Upper lobe of left lung (tissue), 4 donors: ENCODE measurements around the gene EPB41L1.

Experiments used
- EP300 ChIP-seq, 4 donors: sonication (generic); formaldehyde crosslinking; IDR thresholded peaks; one replicate each; pipeline ENCODE4 v1.5.1; 2017; ENCODE audit warnings: antibody characterized with exemption in 4 of 4, control low read depth in 2 of 4
- POLR2A ChIP-seq, 4 donors: fragments of 450-650 bp; IDR thresholded peaks; one replicate each; pipeline ENCODE4 v1.5.1; 2016 to 2017; ENCODE audit warnings: antibody characterized with exemption in 4 of 4, mild to moderate bottlenecking in 2 of 4
- POLR2AphosphoS5 ChIP-seq, 2 donors: sonication (generic); formaldehyde crosslinking; IDR thresholded peaks; one replicate each; pipeline ENCODE4 v1.5.1; 2017; ENCODE audit warnings: antibody characterized with exemption in 2 of 2
- TF ChIP-seq, protein P1 (sequence below), 6 experiments: fragments of 450-650 bp in 4 of 6; fragments of 200-600 bp in 2 of 6; sonication (generic) in 2 of 6; IDR thresholded peaks; one replicate each; pipeline ENCODE4 v1.5.1; 2016 to 2019; ENCODE audit warnings: antibody characterized with exemption in 6 of 6

GRCh38 chr20:36113036-36113435 is 41.5 kb upstream of the EPB41L1 start:
- TF ChIP-seq POLR2A (IDR thresholded peaks at IDR 0.05) (no peak), POLR2AphosphoS5 (IDR thresholded peaks at IDR 0.05) (no peak), EP300 (IDR thresholded peaks at IDR 0.05) (no peak)
- TF ChIP-seq, protein P1, sequence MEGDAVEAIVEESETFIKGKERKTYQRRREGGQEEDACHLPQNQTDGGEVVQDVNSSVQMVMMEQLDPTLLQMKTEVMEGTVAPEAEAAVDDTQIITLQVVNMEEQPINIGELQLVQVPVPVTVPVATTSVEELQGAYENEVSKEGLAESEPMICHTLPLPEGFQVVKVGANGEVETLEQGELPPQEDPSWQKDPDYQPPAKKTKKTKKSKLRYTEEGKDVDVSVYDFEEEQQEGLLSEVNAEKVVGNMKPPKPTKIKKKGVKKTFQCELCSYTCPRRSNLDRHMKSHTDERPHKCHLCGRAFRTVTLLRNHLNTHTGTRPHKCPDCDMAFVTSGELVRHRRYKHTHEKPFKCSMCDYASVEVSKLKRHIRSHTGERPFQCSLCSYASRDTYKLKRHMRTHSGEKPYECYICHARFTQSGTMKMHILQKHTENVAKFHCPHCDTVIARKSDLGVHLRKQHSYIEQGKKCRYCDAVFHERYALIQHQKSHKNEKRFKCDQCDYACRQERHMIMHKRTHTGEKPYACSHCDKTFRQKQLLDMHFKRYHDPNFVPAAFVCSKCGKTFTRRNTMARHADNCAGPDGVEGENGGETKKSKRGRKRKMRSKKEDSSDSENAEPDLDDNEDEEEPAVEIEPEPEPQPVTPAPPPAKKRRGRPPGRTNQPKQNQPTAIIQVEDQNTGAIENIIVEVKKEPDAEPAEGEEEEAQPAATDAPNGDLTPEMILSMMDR (IDR thresholded peaks at IDR 0.05), result no peak
